Fibroblast of lung (primary cell): Measurements from ENCODE around the gene CAMTA1. TPM values are rescaled to one million over a fixed set of nuclear protein-coding genes. Genes with fewer than 3 reads are reported as not detected.

Experiments
- DNase-seq, 2 donors: peaks; one replicate each; pipeline versions ENCODE4 v3.0.0 to v3.0.0-alpha.2; 2010; ENCODE audit warnings: low read depth in 2 of 2
- H2AFZ ChIP-seq: 2 replicates; pipeline ENCODE4 v1.5.1; 2012; ENCODE audit warnings: low read length, control low read depth, inconsistent platforms
- H3K27ac ChIP-seq: 2 replicates; pipeline ENCODE4 v1.5.1; 2011; ENCODE audit warnings: low read length, control low read depth; ENCODE audit not compliant: insufficient read depth
- H3K27me3 ChIP-seq: 2 replicates; pipeline ENCODE4 v1.5.1; 2011; ENCODE audit warnings: mild to moderate bottlenecking, low read length; ENCODE audit not compliant: control insufficient read depth, insufficient read depth
- H3K36me3 ChIP-seq: 2 replicates; pipeline ENCODE4 v1.5.1; 2011; ENCODE audit warnings: low read length; ENCODE audit not compliant: control insufficient read depth, insufficient read depth
- H3K4me1 ChIP-seq: 2 replicates; pipeline ENCODE4 v1.5.1; 2011; ENCODE audit warnings: low read length; ENCODE audit not compliant: control insufficient read depth, insufficient read depth; ENCODE audit errors: extremely low read depth
- H3K4me2 ChIP-seq: 2 replicates; pipeline ENCODE4 v1.5.1; 2011; ENCODE audit warnings: low read length, control low read depth; ENCODE audit not compliant: insufficient read depth; ENCODE audit errors: extremely low read depth
- H3K4me3 ChIP-seq, 4 experiments: fragments of 200-600 bp in 1 of 4; sonication (generic) in 1 of 4; replicated peaks in 1 of 4; 2 replicates each; pipeline ENCODE4 v1.5.1; 2011 to 2016; ENCODE audit warnings: low read length in 4 of 4, low read depth in 3 of 4, mild to moderate bottlenecking in 3 of 4, control low read depth in 2 of 4, inconsistent platforms in 1 of 4, mixed read lengths in 1 of 4; ENCODE audit not compliant: insufficient read depth in 1 of 4; ENCODE audit errors: control extremely low read depth in 1 of 4
- H3K79me2 ChIP-seq: 2 replicates; pipeline ENCODE4 v1.5.1; 2012; ENCODE audit warnings: mild to moderate bottlenecking, low read length, inconsistent platforms; ENCODE audit not compliant: control insufficient read depth, insufficient read depth
- H3K9ac ChIP-seq: 2 replicates; pipeline ENCODE4 v1.5.1; 2011; ENCODE audit warnings: mild to moderate bottlenecking, low read length, control low read depth; ENCODE audit not compliant: insufficient read depth
- H3K9me3 ChIP-seq: 2 replicates; pipeline ENCODE4 v1.5.1; 2012; ENCODE audit warnings: low read depth, low read length; ENCODE audit not compliant: control insufficient read depth, insufficient read depth
- H4K20me1 ChIP-seq: 2 replicates; pipeline ENCODE4 v1.5.1; 2011; ENCODE audit warnings: low read length; ENCODE audit not compliant: control insufficient read depth, insufficient read depth; ENCODE audit errors: extremely low read depth
- EZH2 ChIP-seq: IDR thresholded peaks from 2 replicates; pipeline ENCODE4 v1.5.1; 2012; ENCODE audit warnings: low read length, control low read depth, mild to moderate bottlenecking; ENCODE audit errors: missing control alignments
- polyA plus RNA-seq, 2 donors: library from polyadenylated mRNA; depleted of rRNA in 1 of 2; stranded (reverse) in 1 of 2; unstranded in 1 of 2; fragments of >200 nt; gene quantifications; 2 replicates each; pipeline ENCODE4 v1.2.1, GENCODE V29; 2011 to 2012; ENCODE audit warnings: missing spikeins in 1 of 2
- total RNA-seq: library from RNA; depleted of rRNA; stranded (reverse); fragments of >200 nt; gene quantifications from 2 replicates; pipeline ENCODE4 v1.2.1, GENCODE V29; 2014
- TF ChIP-seq, protein P1 (sequence below), 2 donors: IDR thresholded peaks in 1 of 2; conservative IDR thresholded peaks in 1 of 2; 1 replicate in 1 of 2; 2 replicates in 1 of 2; pipeline ENCODE4 v1.5.1; 2011 to 2012; ENCODE audit warnings: low read length in 2 of 2, control low read depth in 1 of 2, inconsistent platforms in 1 of 2, low read depth in 1 of 2, mild to moderate bottlenecking in 1 of 2

CAMTA1 gene
- total and polyA plus RNA-seq, 2 donors (not counting 1 experiment from before 2014, with no cell fraction given) = 47.6 to 86.0 TPM

DNA sequence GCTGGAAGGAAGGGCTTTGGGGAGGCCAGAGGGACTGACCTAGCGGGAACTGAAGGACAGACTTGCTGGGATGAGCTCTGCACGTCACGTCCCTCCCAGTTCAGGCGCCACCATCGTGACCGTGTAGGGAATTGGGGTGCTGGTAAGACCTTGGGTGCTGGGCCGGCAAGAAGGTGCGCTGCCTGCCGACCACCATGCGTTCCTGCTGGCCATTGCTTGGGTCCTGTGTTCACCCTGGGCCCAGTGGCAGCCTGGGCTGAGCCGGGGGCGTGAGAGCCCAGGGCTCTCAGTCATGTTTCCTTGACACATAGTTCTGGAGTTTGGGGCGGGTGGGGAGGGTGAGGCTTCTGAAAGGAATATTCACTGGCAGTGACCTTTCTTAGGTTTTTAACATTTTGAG lies 176.0 kb downstream of the CAMTA1 start:
- H3K36me3 ChIP-seq = no peaks in the 10 kb centered on the region
- no peaks in the 10 kb centered on the region for H3K27me3 ChIP-seq
- H3K9me3 ChIP-seq = no peaks in the 10 kb centered on the region
- no peaks in the 10 kb centered on the region for H3K79me2 ChIP-seq
- H3K27ac ChIP-seq = no peak overlapping the region
- H3K4me1 ChIP-seq = no peaks in the 10 kb centered on the region
- H3K4me2 ChIP-seq = no peak overlapping the region
- H4K20me1 ChIP-seq = no peaks in the 10 kb centered on the region
- H3K9ac ChIP-seq = no peak overlapping the region
- DNase-seq = no peak
- H2AFZ ChIP-seq = no peak overlapping the region
- H3K4me3 ChIP-seq = no peak overlapping the region
- TF ChIP-seq, protein P1, sequence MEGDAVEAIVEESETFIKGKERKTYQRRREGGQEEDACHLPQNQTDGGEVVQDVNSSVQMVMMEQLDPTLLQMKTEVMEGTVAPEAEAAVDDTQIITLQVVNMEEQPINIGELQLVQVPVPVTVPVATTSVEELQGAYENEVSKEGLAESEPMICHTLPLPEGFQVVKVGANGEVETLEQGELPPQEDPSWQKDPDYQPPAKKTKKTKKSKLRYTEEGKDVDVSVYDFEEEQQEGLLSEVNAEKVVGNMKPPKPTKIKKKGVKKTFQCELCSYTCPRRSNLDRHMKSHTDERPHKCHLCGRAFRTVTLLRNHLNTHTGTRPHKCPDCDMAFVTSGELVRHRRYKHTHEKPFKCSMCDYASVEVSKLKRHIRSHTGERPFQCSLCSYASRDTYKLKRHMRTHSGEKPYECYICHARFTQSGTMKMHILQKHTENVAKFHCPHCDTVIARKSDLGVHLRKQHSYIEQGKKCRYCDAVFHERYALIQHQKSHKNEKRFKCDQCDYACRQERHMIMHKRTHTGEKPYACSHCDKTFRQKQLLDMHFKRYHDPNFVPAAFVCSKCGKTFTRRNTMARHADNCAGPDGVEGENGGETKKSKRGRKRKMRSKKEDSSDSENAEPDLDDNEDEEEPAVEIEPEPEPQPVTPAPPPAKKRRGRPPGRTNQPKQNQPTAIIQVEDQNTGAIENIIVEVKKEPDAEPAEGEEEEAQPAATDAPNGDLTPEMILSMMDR (conservative IDR thresholded peaks at IDR 0.05 in 1 of 2, IDR thresholded peaks at IDR 0.05 in 1 of 2; ENCODE audit: low read depth in 1 of 2, low read length in 2 of 2) = no peak
- TF ChIP-seq EZH2 = no peak

DNA sequence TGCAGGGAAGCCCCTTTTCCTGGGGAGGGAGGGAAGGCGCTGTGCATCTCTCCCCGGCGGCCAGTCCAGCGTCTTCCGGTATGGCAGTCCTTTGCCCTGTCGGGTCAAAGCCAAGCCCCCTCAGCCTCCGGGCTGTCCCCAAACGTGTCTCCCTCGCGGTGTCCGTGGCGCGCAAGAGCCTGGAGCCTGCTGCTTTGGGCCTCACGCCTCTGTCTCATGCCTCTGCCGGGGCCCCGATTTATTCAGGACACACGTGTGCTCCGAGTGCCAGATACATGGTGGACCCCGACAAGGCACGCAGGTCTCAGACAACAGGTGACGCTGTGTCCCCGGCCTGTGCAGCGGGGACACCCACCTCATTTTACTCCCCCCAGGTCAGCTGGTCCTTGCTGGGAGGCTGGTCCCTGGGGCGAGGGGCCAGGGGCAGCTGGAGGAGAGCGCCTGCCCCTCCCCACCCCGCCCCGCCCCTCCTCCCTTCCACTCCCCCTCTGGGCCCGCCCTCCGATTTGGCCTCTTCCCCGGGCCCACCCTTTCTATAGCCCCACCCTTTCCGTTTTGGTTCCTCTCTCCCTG lies 176.7 kb downstream of the CAMTA1 start:
- Histone ChIP-seq H3K4me3 (no peak overlapping the region), H3K9me3 (no peaks in the 10 kb centered on the region), H2AFZ (no peak overlapping the region), H3K4me2 (no peak overlapping the region), H3K9ac (no peak overlapping the region), H3K4me1 (no peaks in the 10 kb centered on the region), H4K20me1 (no peaks in the 10 kb centered on the region), H3K36me3 (no peaks in the 10 kb centered on the region), H3K79me2 (no peaks in the 10 kb centered on the region), H3K27ac (no peak overlapping the region), H3K27me3 (no peaks in the 10 kb centered on the region)
- TF ChIP-seq, protein P1 (conservative IDR thresholded peaks at IDR 0.05 in 1 of 2, IDR thresholded peaks at IDR 0.05 in 1 of 2; ENCODE audit: low read depth in 1 of 2, low read length in 2 of 2) = no peak
- TF ChIP-seq EZH2 = no peak
- DNase-seq = no peak

DNA sequence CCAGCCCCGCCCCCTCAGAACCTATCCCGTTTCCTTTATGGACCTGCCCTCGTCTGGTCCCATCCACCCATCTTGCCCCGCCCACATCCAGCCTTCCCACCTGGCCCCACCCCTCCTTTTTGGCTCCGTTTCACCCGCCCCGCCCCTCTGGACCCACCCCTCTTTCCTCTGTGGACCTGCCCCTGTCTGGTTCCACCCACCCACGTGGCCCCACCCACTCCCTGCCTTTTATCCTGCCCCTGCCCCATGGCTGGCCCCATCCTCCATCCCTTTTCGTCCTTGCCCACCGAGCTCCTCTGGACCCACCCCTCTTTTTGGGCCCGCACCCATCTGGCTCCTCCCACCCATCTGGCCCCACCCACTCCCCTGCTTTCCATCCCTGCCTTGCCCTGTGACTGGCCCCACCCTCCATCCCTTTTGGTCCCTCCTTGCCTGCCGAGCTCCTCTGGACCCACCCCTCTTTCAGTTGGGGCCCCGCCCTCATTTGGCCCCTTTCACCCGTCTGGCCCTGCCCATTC lies 177.3 kb downstream of the CAMTA1 start:
- Histone ChIP-seq H3K36me3 (no peaks in the 10 kb centered on the region), H3K9me3 (no peaks in the 10 kb centered on the region), H3K79me2 (no peaks in the 10 kb centered on the region), H3K4me1 (no peaks in the 10 kb centered on the region), H3K9ac (no peak overlapping the region), H3K27ac (no peak overlapping the region), H4K20me1 (no peaks in the 10 kb centered on the region), H3K4me2 (no peak overlapping the region), H3K4me3 (no peak overlapping the region), H2AFZ (no peak overlapping the region), H3K27me3 (no peaks in the 10 kb centered on the region)
- DNase-seq = peak; percentile 3 to 21
- no peak for TF ChIP-seq EZH2
- TF ChIP-seq, protein P1 (conservative IDR thresholded peaks at IDR 0.05 in 1 of 2, IDR thresholded peaks at IDR 0.05 in 1 of 2; ENCODE audit: low read depth in 1 of 2, low read length in 2 of 2) = no peak
